NCI-H2081 (cell line): Measurements from ENCODE around the gene OR4S1.
"Not testable (repeated sequence)": the region's sequence is repeated elsewhere in the genome, so short reads cannot be mapped to it uniquely, and the experiment has no call there.

Experiments used
- DNase-seq, 2 experiments: peaks; one replicate each; lab custom pipeline; 2025; lab: John Stamatoyannopoulos, UW

OR4S1 gene, protein sequence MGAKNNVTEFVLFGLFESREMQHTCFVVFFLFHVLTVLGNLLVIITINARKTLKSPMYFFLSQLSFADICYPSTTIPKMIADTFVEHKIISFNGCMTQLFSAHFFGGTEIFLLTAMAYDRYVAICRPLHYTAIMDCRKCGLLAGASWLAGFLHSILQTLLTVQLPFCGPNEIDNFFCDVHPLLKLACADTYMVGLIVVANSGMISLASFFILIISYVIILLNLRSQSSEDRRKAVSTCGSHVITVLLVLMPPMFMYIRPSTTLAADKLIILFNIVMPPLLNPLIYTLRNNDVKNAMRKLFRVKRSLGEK

DNA sequence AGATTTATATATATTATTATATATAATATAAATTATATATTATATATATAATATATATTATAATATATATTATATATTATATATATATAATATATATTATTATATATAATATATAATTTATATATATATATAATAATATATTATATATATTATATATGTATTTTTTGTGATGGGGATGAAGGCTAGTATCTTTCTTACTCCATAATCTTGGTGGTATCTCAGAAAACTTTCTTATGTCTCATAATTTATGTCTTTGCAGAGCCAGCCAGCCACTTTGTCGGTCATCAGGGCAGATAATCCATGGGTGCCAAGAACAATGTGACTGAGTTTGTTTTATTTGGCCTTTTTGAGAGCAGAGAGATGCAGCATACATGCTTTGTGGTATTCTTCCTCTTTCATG is at the start of gene OR4S1:
OR4S1 (plus strand) TSS at position 301 of the 400 bp plus-strand sequence; CDS start at position 301, 0 bp downstream.
- DNase-seq = no peak

DNA sequence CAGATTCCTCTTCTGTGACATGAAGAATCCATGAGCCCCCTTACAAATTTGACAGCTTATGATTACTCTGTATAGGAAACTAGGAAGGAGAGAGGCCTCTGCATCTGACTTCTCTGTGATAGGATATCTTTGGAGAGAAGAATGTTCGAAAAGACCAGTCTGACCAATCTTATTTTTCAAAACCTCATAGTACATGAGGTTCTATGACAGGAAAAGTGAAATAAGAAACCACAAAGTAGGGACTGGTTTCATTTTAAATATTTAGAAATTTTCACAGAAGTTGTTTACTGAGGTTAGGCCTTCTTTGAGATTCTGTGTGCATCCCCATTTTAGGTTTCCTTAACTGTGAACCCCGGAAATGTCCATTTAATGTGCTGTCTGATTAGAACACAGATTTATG is 44.4 kb upstream of the OR4S1 start:
- no peak for DNase-seq

DNA sequence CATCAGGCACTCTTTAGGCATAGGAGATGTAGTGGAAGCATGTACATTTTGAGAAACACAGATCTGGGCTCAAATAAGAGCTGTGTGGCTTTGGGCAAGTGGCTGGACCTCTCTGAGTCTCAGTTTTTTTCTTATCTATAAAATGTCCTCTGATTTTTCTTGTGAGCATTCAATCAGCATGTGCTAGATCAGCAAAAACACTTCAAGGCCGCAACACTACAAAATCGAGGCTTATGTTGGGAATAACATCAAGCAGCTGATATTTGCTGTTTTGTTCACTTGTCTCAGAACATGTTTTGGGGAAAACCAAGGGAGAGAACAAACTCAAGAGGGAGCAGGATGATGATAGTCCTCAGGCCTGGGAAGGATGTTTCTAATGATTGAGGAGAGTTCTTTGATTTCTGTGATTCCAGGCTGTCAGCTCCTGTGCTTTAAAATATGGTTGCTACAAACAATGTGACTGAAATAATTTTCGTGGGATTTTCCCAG is 42.6 kb upstream of the OR4S1 start, which contains the start of gene OR4X1:
OR4X1 (plus strand) TSS at position 439 of the 489 bp plus-strand sequence; CDS start at position 439, 0 bp downstream.
- DNase-seq = no peak

DNA sequence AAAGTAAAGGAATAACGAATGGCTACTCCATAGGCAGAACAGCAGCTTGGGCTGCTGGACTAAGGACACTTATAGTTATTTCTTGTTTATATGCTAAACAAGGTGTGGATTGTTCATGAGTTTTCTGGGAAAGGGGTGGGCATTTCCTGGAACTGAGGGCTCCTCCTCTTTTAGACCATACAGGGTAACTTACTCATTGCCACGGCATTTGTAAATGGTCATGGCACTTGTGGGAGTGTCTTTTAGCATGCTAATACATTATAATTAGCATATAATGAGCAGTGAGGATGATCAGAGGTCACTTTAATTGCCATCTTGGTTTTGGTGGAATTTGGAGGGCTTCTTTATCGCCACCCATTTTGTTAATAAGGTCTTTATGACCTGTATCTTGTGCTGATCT is 35.4 kb upstream of the OR4S1 start:
- DNase-seq = no peak

DNA sequence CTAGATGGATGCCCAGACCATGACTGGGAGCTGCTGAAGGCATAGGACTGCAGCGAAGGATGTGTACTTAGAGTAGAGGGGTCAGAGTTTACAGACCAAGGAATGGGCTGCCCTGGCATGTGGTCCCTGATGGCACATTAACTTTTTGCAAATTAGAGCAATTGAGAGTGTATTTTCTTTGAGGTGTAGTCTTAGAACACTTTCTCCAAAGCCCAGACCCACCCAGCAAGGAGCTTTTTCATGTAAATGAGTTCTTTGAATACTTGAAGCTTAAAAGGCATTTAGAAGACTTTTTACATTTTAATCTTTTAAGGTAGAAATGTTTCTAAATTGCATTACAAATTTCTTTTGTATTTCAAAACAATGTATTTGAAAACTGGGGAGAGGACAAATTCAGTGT is 33.4 kb upstream of the OR4S1 start:
- no peak for DNase-seq

DNA sequence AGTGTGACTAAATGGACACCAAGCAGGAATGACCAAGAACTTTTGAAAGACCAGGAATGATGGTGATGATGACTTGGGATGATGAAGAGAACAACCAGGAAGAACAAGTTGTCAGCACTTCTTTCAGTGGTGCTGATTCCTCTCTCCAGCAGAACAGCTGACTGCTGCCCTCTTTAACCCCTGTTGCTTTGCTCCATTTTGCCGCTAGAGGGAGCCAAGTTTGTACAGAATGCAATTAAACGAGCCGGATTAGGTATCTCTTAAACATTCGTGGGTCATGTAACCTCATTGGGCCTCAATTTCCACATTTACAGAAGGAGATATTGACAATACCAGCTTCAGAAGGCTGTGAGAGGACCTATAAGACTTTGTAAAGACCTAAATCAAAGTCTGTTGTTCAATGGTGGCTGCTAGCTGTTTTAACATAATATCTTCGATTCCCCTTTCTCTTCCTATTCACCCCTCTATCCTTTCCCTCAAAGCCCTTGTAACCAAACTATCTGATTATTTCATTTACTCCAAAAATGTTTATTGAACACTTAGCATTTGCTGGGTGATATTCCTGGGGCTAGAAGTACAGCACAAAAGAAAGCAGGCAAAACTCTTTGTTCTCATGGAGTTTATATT is 1.9 kb downstream of the OR4S1 start:
- peak; percentile 30 to 51 for DNase-seq

DNA sequence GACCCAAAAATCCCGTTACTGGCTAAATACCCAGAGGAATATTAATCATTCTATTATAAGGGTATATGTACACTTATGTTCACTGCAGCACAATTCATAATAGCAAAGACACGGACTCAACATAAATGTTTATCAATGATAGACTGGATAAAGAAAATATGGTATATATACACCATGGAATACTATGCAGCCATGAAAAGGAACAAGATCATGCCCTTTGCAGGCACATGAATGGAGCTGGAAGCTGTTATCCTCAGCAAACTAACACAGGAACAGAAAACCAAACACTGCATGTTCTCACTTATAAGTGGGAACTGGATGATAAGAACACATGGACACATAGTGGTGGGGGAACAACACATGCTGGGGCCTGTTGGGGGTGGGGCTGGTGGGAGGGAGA is 7.6 kb downstream of the OR4S1 start:
- DNase-seq = not testable (repeated sequence)

DNA sequence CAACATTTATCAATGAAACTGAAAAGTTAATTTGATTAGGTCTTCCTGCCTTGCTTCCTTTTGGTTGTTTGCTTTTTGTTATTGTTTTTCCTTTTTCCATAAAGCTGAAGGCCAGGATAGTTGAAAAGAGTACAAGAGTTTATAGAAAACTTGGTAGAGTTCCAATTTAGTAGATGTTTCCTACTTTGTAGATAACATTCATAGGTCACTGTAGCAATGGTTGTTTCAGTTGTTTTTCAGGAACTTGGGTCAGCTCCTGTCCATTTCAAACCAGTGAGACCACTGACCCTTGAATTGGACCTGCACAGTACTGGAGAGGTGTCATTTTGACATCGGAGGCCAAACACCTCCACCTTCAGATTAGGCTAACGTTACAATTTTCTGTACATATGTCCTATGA is 13.8 kb downstream of the OR4S1 start:
- DNase-seq = not testable (repeated sequence)

DNA sequence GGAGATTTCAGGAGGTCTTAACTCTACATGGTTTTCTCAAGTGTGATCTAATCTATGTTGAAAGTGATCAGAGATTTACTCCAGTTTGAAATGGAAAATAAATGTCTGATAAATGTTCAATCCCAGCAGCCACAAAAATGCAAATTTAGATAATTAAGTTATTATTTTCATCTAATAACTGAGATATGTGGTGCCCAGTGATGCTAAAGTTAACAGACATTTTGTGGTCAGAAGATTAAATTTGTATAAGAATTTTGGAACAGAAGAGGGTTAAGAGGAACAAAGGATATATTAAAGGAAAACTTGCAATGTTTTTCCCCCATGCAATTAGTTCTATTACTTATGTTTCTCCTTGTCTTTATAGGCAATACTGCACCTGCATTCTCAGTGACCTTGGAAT is 18.6 kb downstream of the OR4S1 start, which contains the start of gene OR4C3:
OR4C3 (plus strand) TSS at position 301 of the 400 bp plus-strand sequence. CDS start 102 bp downstream, outside the sequence.
- not testable (repeated sequence) for DNase-seq

DNA sequence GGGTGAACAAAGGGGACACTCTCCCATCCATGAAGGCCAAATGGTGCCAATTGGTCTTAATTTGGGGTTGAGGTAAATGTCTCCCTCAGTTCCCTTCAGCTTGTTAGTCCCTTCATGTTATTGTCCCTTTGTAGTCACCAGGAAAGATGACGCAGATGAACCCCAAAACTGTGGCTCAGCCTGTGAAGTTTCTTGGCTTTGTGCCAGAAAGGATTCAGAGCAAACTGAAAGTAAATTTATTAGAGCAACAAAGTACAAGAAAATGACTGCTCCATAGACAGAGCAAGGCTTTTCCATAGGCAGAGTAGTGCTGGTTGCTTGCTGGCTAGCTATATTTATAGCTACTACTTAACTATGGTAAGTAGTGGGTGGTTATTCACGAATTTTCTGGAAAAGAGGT is 35.4 kb downstream of the OR4S1 start:
- DNase-seq = no peak

DNA sequence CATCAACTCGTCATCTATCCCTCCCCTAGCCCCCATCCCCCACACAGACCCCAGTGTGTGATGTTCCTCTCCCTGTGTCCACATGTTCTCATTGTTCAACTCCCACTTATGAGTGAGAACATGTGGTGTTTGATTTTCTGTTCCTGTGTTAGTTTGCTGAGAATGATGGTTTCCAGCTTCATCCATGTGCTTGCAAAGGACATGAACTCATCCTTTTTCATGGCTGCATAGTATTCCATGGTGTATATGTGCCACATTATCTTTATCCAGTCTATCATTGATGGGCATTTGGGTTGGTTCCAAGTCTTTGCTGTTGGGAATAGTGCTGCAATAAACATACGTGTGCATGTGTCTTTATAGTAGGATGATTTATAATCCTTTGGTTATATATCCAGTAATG is 36.5 kb downstream of the OR4S1 start:
- DNase-seq = not testable (repeated sequence)

DNA sequence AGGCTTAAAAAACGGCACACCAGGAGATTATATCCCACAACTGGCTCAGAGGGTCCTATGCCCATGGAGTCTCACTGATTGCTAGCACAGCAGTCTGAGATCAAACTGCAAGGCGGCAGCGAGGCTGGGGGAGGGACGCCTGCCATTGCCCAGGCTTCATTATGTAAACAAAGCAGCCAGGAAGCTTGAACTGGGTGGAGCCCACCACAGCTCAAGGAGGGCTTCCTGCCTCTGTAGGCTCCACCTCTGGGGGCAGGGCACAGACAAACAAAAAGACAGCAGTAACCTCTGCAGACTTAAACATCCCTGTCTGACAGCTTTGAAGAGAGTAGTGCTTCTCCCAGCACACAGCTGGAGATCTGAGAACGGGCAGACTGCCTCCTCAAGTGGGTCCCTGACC is 40.3 kb downstream of the OR4S1 start:
- not testable (repeated sequence) for DNase-seq

DNA sequence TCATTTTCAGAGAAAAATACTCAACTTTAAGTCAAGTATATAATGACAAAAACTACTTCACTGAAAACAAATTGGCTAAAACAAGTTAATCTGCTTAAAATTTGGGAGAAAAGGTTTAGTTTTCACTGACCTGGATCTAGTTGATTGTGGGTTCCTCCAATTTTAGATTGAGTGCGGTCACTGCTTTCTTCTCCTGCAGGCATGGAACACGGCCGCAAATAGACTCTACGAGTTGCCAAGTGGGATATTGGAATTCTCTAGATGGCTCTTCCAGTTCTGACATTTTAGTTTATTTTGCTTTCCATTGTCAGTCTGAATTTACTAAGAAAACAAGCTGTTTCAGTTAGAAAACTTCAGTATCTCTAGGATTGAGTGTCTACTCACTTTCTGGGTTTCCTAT is 48.0 kb downstream of the OR4S1 start:
- no peak for DNase-seq

DNA sequence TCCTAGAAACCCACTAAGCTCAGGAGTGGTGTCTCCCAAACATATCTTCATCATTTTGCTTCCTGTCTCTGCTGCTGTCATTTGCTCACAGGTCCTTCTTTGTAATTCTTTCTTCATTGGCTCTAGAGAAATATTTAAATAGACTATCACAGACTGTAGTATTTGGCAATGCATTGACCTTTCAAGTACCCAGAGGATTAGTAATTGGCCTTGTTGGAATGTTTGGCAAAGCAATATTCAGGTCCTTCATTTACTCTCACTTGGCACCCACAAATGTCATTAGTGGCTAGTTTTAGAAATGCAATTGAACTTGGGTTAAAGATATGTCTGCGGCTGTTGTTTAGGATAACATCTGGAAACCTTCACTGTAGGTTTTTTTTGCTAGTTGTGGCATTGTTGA is 48.7 kb downstream of the OR4S1 start:
- DNase-seq = no peak
